ENCODE measurements around the gene UPF3B.
"Not testable (repeated sequence)": the region's sequence is repeated elsewhere in the genome, so short reads cannot be mapped to it uniquely, and the experiment has no call there.

UPF3B gene

GRCh38 chrX:119824221-119824620 is 28.5 kb downstream of the UPF3B start:
- DNase-seq (ENCODE audit: low read depth, low spot score), result not testable (repeated sequence)

- not testable (repeated sequence) for DNase-seq (ENCODE audit: low read depth, low spot score)
These were observed 31.1 kb downstream of the UPF3B start for GRCh38 chrX:119821703-119822102.

- DNase-seq (ENCODE audit: low read depth, low spot score), result no peak
These were observed 35.6 kb downstream of the UPF3B start for GRCh38 chrX:119817130-119817690.

GRCh38 chrX:119816300-119816699 is 36.5 kb downstream of the UPF3B start:
- no peak for DNase-seq (ENCODE audit: low read depth, low spot score)

GRCh38 chrX:119809185-119809666 is 43.5 kb downstream of the UPF3B start:
- DNase-seq (ENCODE audit: low read depth, low spot score), result no peak

GRCh38 chrX:119808461-119808860 is 44.3 kb downstream of the UPF3B start:
- not testable (repeated sequence) for DNase-seq (ENCODE audit: low read depth, low spot score)

- DNase-seq (ENCODE audit: low read depth, low spot score), result no peak
These were observed 50.2 kb downstream of the UPF3B start for GRCh38 chrX:119802546-119802945.

GRCh38 chrX:119801253-119802221 is 51.2 kb downstream of the UPF3B start:
- no peak for DNase-seq (ENCODE audit: low read depth, low spot score)

- peak; percentile 61 for DNase-seq (ENCODE audit: low read depth, low spot score)
These were observed 61.1 kb downstream of the UPF3B start, which contains the start of gene RPL39 for GRCh38 chrX:119791437-119792231. Gene RPL39 (minus strand): TSS chrX:119791630. CDS start chrX:119791576, 54 bp downstream.

GRCh38 chrX:119790977-119791436 is 61.8 kb downstream of the UPF3B start:
- DNase-seq (ENCODE audit: low read depth, low spot score), result no peak

- no peak for DNase-seq (ENCODE audit: low read depth, low spot score)
These were observed 67.9 kb downstream of the UPF3B start for GRCh38 chrX:119784747-119785446.
